Activated CD8-positive, alpha-beta memory T cell treated with anti-CD3 and anti-CD28 coated beads for 48 hours (primary cell): Measurements from ENCODE around the gene CPNE4.
"Not testable (repeated sequence)": the region's sequence is repeated elsewhere in the genome, so short reads cannot be mapped to it uniquely, and the experiment has no call there.

Experiments used
- DNase-seq, 3 experiments: peaks; one replicate each; pipeline ENCODE4 v3.0.0-alpha.2; 2020; ENCODE audit warnings: low read depth in 2 of 3, low spot score in 2 of 3

The CPNE4 gene

DNA sequence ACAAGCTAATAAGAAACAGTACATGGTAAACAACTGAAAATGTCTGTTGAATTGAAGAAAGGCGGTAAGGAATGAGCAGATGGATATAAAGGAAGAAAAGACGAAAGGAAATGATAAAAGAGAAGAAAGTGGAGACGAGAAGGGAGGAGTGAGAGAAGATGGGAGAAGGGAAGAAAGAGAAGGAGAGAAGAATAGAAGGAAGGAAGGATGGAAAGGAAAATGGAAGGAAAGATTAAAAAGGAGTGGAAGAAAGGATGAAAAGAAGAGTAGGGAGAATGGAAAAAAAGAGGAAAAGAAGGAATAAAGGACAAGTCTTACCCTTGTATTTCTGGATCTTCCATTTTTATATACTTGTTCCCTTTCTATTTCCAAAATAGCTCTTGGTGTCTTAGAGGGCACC lies 17.7 kb downstream of the CPNE4 start:
- DNase-seq = no peak

DNA sequence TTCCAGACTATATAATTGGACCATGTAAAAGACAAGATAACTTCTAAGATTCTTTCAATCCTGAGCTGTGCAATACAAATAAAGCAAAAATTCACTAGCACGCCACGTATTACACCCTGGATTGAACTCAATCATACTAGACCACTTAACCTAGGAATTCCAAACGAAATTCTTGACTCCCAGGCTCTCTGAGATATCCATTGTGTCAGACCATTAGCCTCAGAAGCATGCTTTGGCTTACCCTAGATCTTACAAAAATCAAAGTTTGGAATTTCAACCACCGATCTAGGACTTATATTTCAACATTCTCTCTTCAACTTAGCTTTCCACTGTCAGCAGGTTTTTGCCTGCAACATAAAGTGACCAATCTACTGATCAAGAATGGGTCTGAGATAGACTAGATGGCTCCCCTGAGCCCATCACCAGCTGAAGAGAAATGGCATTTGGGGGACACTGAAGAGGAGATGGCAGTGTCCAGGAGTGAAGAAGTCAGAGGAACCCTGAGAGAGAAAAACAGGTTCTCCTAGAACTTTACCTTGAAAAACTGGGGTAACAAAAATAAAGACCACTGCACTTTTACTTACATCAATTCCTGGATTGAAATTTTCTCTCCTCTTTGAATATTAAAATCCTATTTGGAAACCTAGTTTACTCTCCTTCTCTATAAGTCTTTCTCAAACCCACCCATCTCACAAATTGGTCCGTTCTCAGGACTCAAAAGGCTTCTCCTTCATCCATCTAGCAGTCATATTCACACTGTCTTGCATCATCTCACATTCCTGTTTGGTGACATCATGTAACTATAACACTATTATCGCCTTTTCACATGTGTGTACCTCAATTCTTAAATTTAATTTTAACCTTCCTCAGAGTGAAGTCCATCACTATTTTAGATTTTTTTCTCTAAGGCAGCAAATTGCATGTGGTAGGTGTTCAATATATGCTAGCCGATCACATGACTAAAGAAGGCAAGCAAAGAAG lies 18.5 kb downstream of the CPNE4 start:
- no peak for DNase-seq

DNA sequence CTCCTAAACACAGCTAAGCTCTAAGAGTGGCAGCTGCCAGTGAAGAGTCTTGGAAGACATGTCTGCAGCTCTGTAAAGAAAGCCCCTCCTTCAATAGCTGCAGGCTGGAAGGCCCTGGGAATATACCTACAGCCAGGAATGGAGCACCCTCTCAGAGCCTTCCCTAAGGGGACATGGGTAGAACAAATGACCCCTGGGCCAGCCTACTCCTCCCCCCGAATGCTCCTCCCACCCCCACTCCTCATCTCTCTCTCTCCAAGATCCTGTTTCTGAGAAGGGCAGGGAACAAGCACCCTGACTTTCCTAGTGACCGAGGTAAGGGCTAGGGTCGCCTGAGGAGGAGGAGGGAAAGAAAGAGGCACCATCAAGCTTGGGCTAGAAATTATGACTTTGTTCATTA lies 20.7 kb downstream of the CPNE4 start:
- no peak for DNase-seq

DNA sequence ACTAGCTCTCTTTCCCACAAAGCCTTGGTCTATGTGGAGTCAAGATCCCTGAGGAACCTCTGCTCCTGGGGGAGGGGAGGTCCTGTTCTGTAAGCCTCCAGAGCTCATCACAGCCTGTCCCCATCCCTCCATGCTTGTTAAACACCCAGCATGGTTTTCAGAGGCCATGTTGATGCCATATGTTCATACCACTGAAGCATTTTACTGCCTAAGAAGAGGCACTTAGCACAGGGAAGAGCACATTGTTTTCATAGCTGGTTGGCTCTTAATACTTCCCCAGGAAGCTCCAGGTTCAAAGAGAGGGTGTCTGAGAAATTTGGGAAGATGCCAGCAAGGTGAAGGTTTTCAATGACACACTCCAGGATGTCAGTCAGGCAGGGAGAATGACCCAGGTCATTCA lies 25.6 kb downstream of the CPNE4 start:
- no peak for DNase-seq

DNA sequence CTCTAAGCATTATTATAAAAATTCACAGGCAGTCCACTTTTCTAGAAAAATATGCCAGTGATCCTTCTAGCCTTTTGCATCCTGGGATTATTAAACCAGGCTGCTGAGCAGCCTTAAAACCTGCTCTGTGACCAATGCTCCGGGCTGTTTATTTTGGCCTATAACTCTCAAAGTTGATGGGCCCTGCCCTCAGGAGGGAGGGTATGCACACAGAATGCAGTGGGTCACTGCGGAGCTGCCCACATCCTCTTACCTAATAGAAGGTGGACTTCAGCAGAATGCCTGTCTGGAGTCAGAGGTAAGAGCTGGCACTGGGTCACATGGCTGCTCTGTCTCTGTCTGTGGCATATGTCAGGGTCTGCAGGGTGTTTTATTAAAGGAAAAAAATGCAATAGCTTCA lies 26.0 kb downstream of the CPNE4 start:
- DNase-seq = no peak

DNA sequence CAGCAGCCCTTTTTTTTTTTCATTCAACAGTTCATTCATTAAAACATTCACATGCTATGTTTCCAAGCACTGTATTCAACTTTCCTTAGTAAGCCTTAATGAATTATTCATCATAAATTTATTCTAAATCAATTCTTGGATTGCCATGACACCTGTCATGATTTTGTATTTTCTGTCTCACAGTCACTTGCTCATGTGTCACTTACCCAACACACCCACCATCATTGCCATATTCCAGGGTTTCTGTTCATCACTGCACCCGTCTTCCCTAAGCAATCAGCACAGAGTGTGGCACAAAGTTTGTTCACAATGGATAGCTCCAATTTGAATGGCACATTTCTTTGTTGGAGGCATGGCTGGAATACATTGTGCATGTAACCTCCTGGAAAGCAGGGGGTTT lies 27.2 kb downstream of the CPNE4 start:
- no peak for DNase-seq

DNA sequence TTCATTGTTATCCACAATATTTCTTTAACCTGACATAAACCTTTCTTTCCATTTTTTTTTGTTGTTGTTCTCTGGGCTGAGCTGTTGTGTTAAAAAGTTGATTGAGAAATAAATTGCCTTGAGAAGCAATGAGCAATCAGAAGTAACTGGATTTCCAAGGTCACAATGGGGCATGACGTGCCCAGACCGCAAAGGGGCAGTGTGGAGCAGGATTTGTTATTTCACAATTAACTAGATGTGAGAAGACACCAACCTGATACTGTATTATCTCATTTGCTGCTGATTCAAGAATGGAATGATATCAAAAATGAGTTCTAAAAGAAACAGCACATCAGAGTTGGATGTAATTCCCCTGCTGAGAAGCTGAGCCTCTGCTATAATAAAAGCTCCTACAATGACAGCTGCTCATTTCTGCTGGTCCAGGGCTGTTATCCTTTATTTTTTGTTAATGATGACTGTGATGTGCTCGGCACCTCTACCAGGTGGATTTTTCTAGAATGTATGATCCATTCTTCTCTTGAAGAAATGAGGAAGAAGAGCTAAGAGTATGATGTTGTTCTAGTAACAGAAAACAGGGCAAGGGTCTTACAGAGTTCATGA lies 28.1 kb downstream of the CPNE4 start:
- no peak for DNase-seq

DNA sequence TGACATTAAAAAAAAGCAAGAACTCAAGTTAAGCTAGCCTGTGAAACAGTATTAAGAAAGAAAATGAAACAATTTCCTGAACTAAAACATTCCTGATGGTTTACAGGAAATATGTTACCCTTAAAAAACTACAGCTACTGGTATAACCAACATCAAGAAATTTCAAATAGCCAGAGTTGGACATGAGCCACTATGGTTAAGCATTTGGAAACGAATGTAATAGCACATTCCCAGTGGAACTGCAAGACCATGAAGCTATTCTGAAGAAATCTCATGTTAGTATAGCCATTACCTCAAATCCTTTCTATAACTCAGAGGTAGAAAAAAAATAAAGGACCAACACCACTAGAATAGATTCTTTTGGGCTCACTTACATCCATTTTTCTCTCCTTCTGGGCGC lies 30.2 kb downstream of the CPNE4 start:
- no peak for DNase-seq

DNA sequence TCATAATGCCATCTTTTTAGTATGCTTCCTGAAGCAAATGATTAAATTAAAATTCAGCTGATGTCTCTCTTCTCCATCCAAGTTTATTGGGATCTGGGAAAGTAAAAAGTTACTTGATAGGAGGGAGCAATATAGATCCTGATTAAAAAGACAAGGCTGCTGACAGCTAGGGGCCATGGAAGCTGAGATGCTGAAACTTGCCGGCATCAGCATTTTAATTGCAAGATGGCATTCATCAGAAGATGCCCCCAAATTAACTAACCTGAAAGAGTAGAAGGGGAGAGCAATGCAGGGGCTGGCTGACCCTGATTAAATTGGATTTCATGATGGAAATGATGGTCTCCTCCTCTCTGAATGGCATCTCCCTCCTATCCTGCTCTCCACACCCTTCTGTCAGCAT lies 31.1 kb downstream of the CPNE4 start:
- DNase-seq = no peak

DNA sequence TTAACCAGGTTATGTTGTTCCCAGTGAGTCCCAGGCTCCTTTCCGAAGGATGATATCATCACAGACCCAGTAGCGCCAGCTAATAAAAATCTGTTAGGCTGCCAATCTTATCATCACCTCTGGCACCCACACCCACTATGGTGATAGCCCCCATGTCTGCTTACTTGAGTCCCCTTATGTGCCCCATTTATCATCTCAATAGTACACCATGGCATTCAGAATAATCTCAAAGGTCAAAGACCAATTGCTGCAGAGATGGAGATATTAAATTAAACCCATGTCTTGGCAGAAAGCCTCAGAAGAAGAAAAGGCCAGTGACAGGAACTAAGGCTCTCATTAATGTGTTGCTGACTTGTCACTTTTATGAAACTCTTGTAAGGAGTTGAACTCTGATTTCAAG lies 32.8 kb downstream of the CPNE4 start:
- DNase-seq = no peak

DNA sequence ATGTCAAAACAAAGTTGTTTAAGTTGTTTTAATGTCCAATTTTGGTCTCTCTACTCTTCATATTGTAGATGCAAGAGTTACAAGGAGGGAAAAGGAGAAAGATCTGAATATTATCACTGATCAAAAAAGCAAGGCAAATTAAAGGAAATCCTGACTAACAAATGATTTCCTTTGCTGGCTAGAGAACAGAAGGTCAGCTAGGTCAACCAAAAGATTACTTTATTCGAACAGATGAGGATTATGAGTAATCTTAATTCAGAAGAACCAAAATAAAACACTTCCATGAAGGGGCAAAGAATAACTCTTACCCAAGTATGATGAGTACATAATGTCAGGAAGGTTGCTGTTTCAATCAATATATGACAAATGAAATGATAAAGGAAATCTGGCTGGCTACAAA lies 33.8 kb downstream of the CPNE4 start:
- DNase-seq = no peak

DNA sequence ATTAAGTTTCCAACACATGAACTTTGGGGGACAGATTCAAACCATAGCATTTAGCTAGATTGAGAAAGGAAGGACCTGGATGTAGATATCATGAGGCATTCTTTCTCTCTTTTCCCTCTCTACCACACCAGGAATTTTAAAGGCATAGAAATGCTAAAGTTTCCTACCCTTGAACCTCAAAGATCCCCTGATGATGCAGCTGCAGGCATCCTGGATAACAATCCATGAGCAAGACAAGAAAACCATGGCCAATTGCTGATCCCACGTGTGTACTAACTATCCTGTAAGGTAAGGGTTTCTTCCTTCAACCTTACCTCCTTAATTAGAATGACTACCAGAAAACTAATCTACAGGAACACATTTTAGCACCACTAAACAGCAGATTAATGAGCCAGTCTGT lies 36.8 kb downstream of the CPNE4 start:
- DNase-seq = no peak

DNA sequence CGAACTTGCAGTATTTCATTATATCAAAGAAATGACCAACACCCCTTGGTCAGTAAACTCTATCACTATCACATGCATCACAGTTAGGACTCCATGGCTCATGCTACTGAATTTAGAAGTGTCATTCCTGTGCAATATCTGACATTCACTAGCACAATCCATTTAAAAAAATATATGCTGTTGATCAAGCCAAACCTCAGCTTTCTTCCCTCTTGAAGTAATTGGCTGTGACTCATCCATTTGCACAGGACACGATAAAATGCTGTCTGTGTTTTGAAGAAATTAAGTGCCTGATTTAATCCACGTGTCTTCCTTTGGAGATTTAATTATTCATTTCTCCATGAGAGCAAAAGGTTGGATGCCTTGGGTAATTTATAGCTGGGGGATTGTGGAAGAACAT lies 38.9 kb downstream of the CPNE4 start:
- DNase-seq = no peak

DNA sequence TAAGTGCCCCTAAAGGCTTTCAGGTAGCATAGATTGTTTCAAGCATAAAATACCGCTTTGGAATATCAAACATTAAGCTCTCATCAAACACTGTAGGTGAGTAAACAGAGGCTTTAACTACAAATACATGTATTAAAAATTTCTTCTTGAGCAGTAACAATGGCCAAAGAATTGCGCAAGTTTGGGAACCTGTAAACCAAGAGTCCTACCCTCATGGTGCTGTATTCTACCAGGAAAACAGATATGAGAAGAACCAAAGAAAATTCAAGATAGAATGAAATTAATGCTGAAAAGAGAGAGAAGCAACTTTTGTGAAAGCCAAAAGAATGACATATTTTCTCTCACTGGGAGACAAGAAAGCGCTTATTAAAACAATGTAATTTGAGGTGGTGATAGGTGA lies 45.5 kb downstream of the CPNE4 start:
- no peak for DNase-seq

DNA sequence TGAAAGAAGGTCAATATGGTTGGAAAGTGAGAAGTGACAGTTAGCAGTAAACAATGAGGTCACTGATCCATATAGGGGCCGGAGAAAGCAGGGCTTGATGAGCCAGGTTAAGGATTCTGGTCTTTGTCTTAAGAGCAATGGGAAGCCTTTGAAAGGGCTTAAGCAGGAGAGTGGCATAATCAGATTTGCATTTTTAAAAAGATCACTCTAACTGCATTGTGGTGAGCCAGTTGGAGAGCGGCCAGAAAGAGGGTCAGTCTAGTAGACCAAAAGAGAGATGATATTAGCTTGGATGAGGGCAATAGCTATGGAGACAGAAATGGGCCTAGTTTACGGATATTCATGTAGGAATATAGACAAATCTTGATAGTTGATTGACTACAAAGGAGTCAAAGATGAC lies 46.6 kb downstream of the CPNE4 start:
- no peak for DNase-seq

DNA sequence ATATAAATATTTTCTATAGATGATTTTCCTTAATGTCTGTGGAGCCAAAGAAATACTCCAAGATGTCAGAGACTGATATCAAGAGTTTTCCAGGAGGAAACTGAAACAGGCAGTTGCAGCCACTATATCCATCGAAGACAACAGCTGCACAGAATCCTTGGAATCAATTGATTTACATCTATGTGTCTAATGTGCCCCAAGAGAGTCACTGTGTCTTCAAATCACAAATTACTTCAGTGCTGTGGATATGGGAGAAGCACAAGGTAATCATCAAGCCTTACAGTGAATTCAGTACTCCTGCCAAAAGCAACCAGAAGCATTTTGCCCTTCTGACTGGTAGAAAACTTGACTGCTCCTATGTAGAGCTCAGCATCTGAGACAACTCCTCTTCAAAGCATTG lies 51.1 kb downstream of the CPNE4 start:
- DNase-seq = no peak

DNA sequence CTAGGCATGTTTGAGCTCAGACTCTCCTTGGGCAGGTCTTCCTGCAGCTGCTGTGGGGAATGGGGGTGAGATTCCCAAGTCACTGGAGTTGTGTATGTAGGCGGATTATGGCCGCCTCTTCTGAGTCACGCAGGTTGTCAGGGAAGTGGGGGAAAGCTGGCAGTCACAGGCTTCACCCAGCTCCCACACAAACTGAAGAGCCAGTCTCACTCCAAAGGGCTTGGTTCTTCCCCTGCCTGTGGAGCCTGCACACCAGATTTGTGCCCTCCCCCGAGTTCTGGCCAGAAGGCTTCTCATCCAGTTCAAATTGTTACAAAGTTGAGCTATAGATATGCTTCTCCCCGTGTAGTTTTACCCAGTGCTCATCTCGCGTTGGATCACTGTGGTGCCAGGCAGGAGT lies 53.5 kb downstream of the CPNE4 start:
- no peak for DNase-seq

DNA sequence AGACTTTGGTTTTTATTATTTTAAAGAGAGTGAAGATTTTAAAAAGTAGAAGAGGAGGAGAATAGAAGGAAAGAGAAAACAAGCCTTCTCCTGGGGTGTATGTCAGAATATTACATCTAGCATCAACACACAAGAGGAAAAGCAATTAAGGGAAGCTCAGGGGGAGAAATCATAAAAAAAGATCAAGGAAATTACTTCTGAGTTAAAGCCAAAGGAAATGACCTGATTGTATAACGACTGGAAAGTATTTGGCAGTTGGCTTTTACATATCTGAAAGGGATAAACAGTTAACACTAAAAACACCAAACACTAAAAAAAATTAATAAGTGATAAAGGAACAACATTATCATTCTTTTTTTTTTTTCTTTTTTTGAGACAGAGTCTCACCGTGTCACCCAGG lies 58.4 kb downstream of the CPNE4 start:
- DNase-seq = no peak

DNA sequence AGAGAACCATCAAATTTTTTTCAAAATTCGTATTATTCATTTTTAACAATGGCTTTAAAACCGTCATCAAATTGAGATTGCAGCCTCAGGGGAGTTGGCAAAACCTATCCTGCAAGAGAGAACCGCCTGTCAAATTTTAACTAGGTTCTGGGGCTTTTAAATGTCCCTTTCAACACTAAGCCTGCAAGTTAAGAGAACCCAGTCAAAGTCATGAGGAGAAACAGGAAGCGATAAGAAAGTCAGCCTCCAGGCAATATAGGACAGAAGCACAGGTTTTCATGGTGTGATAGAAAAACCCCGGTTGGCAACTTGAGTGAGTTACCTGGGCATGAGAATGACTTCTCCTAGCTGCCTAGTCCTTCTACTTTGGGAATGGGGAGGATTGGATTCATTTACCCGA lies 59.8 kb downstream of the CPNE4 start:
- no peak for DNase-seq

DNA sequence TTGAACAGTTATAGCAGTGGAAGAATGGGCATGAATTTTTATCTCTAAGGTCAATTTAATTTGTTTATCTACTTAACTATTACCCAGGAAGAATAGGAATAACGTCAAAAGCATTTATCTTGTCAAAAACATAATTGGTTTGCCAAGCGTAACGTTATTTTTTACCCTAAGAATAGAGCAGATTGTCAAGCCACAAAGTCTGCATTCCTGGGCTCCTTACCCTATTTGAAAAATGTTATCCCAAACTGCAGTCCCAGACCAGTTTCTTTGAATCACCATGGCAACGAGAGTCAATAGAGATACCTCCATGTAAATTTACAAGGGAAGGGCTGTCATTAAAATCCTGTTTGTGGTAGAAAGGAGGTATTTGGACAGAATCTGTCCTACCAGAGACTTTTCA lies 61.1 kb downstream of the CPNE4 start:
- DNase-seq = no peak

DNA sequence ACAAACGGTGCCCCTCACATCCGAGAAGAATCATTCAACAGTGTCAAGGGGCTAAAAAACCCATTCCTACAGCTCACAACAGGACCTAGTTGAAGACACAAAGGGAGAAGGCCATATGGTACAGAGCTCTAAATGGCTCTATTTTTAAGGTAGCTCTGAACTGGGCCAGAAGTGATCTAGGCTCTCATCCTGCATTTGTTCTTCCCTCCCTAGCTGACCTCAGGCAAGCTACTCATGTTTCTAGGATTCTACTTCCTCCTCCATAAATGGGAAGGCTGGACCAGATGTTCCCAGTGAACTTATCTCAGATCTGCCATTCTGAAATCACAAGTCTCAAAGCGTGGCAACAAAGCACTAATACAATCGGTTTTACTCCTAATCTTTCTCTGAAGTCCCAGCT lies 62.3 kb downstream of the CPNE4 start:
- DNase-seq = no peak

DNA sequence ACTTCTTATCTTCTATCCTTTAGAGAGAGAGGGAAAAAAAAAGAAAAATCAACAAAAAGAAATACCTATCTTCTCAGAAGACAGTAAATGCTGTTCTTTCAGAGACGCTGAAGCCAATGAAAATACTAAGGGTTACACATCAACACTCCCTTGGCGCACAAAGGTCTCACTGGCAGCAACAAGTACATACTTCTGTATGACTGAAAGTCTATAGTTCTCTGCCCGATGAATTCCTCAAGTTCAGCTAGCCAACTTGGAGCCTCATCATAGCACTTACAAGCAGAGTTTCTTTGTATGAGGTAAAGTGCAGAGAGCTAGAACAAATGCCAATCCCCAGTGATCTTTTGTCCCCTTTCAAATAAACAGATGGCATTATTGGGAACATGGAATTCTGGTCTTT lies 62.7 kb downstream of the CPNE4 start:
- DNase-seq = no peak

DNA sequence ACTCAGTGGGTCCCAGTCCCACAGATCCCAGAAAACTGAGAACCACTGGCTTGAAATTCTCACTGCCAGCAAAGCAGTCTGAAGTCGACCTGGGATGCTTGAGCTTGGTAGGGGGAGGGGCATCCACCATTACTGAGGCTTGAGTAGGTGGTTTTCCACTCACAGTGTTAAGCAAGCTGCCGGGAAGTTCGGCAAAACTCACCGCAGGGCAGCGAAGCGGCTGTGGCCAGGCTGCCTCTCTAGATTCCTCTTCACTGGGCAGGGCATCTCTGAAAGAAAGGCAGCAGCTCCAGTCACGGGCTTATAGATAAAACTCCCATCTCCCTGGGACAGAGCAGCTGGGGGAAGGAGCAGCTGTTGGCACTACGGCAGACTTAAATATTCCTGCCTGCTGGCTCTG lies 71.4 kb downstream of the CPNE4 start:
- not testable (repeated sequence) for DNase-seq
